ENCODE measurements around the gene PLA2G4F.
"Not testable (repeated sequence)": the region's sequence is repeated elsewhere in the genome, so short reads cannot be mapped to it uniquely, and the experiment has no call there.

PLA2G4F gene

DNA sequence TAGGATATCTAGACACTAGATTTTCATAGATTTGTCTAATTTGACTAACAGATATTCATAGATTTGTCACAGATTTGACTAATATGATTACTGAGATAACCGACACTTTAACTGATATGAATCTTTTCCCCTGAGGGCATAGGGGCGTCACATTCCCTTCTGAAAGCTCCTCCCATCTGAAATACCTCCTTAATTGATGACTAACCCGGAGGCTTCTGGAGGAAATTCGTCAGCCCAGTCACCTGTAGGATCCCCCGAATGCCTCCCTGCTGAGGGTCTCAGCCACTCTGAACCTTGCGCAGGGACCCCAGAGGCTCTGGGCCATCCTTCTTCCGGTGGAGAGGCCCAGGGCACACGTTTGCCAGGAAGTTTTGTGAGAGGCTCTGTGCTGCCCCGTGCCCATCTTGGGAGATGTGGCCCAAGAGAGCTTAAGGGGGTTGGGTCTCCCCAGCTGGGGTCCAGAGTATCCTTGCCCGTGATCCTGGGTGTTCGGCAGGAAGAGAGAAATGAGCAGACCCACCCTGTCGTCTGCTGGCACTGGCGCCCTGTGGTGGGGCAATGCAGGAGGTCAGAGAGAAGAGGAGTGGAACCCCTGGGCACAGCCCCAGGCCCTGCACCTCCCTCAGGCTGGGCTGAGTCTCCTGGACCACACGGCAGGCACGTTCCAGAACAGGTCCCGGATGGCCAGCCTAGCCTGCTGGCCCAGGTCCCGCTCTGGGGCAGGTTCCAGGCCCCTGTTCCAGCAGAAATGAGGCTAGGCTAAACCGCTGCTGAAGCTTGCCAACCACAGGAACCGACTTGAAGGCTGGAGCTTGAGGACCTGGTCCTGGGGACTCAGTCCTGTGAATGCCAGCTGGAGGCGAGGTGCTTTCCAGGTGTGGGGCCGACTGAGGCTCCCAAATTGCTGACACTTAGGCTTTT, 63.8 kb downstream of the PLA2G4F start:
- DNase-seq: no peak

GRCh38 chr15:42091753-42092397, 64.6 kb downstream of the PLA2G4F start:
- DNase-seq: not testable (repeated sequence)

DNA sequence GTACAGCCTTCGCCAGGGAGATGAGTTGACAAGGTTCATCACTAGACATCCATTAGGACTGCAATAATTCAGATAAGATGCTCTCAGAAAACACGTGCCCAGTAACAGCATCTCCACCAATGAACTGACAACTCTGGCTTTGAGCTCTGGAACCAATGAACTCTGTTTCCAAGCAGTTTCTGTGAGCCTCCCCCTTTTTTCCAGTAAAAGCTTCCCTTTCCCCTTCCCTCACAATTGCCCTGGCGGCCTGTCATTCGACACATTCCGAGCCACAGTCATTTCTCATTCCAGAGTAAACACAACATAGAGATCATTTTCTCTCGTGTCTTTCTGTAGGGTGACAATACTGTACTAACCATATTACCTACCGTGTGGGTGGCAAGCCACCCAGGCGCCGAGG, 65.7 kb downstream of the PLA2G4F start:
- no peak for DNase-seq

GRCh38 chr15:42090370-42090769, 66.1 kb downstream of the PLA2G4F start:
- DNase-seq: no peak

- DNase-seq: no peak
These were observed 66.5 kb downstream of the PLA2G4F start for GRCh38 chr15:42089942-42090341.
